ENCODE measurements around the gene UNK. TPM values are rescaled to one million over a fixed set of nuclear protein-coding genes. Genes with fewer than 3 reads are reported as not detected.
"Not testable (repeated sequence)": the region's sequence is repeated elsewhere in the genome, so short reads cannot be mapped to it uniquely, and the experiment has no call there.

UNK gene
- total and polyA plus RNA-seq, 7 experiments from 2014 or later, result 21.5 to 49.8 (median 39.7) TPM

DNA sequence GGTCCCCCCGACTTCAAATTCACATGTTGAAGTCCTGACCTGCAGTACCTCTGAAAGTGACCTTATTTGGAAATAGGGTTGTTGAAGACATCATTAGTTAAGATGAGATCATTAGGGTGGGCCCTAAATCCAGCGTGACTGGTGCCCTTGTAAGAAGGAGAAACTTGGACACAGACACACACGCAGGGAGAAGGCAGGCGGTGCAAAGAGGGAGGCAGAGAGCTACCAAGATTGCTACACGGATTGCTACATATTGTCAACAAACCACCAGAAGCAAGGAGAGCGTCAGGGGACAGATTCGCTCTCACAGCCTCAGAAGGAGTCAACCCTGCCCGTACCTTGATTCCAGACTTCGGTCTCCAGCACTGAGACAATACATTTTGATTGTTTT lies 77.3 kb downstream of the UNK start:
- H3K9me3 ChIP-seq (ENCODE audit: control insufficient read depth in 2 of 3, low read length in 3 of 3), result no peaks in the 10 kb centered on the region
- POLR2A ChIA-PET, result interaction anchor here (0.9 to 15.0 kb wide), 7 partner anchors 8 to 86 kb away, joined by 3 to 354 read pairs (median 8); partner anchors contain the start of genes TRIM47, TRIM65 and UNC13D
- CTCF ChIA-PET, result interaction anchor here (4.1 kb wide), 1 partner anchor 14 kb away, joined by 25 read pairs; no protein-coding TSS in a partner anchor
- ATAC-seq (no peak), DNase-seq (no peak)
- no peak overlapping the region for H3K4me3 ChIP-seq (ENCODE audit: low read length)
- Mint-ChIP-seq H3K9me3 (peaks cover 0 to 3% (median 0%) of the 10 kb centered on the region in 11 donors), H3K36me3 (no peaks in the 10 kb centered on the region), H3K4me1 (peaks cover 10 to 44% (median 34%) of the 10 kb centered on the region in 7 donors), H3K27me3 (no peaks in the 10 kb centered on the region), H3K4me3 (peak overlapping the region in 2 of 10 donors; percentile 51 to 59), H3K27ac (peak overlapping the region in 4 of 9 donors; percentile 28 to 71 (median 56))
- no peaks in the 10 kb centered on the region for H3K36me3 ChIP-seq (ENCODE audit: control insufficient read depth in 2 of 3, insufficient read depth in 3 of 3, low read length in 3 of 3)
- intact Hi-C loops (cut with micrococcal nuclease), result loop anchor here in 1 of 2 donors (2.0 kb wide), 1 partner anchor 17 kb away; the partner anchor contains the start of gene UNC13D
- H3K4me1 ChIP-seq (ENCODE audit: control insufficient read depth in 2 of 2, insufficient read depth in 2 of 2, low read length in 2 of 2), result peaks cover 16 to 18% of the 10 kb centered on the region in 2 donors
- H3K27ac ChIP-seq (ENCODE audit: low read depth, low read length), result no peak overlapping the region
- H3K27me3 ChIP-seq (ENCODE audit: control insufficient read depth in 2 of 2, insufficient read depth in 2 of 2, low read length in 2 of 2), result no peaks in the 10 kb centered on the region

DNA sequence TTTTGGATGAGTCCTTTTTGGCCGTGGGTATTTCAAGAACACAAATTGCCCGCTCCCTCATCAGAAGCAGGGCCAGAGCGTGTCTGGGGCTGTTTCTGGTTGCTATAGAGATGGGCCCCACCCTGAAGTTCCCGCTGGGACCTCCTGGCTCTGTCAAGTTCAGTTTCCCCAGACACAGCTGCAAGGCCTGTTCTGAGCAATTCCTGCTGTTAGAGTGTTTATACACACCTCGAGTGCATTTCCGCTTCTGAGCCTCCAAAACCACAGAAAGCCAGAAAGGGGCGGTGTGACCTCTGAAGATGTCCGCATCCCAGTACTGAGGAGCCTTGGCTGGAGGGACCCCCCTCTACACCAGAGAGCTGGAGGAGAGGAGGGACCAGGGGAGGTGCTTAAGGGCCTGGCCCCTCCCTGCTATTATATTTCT lies 79.9 kb downstream of the UNK start:
- peaks cover 0 to 3% (median 0%) of the 10 kb centered on the region in 11 donors for H3K9me3 Mint-ChIP-seq

DNA sequence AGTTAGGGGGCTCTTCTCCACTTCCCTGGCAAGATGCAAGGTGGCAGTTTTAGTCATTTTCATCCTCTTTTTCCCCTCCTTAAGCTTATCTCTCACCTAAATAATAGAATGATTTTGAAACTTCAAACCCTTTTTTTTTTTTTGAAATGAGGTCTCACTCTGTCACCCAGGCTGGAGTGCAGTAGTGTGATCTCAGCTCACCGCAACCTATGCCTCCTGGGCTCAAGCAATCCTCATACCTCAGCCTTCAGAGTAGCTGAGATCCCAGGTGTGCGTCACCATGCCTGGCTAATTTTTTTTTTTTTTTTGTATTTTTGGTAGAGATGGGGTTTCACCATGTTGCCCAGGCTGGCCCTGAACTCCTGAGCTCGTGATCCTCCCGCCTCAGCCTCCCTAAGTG lies 80.3 kb downstream of the UNK start:
- peak overlapping the region; percentile 49 for H3K27ac ChIP-seq (ENCODE audit: low read depth, low read length)
- DNase-seq (peak in 1 of 9 donors; percentile 23), ATAC-seq (peak; percentile 58)
- H3K4me1 ChIP-seq (ENCODE audit: control insufficient read depth in 2 of 2, insufficient read depth in 2 of 2, low read length in 2 of 2), result peaks cover 11 to 18% of the 10 kb centered on the region in 2 donors
- not testable (repeated sequence) for H3K36me3 ChIP-seq (ENCODE audit: control insufficient read depth in 2 of 3, insufficient read depth in 3 of 3, low read length in 3 of 3); H3K9me3 Mint-ChIP-seq; H3K9me3 ChIP-seq (ENCODE audit: control insufficient read depth in 2 of 3, low read length in 3 of 3); H3K27me3 ChIP-seq (ENCODE audit: control insufficient read depth in 2 of 2, insufficient read depth in 2 of 2, low read length in 2 of 2); H3K4me3 ChIP-seq (ENCODE audit: low read length); H3K36me3 Mint-ChIP-seq; H3K27me3 Mint-ChIP-seq
- POLR2A ChIA-PET, result interaction anchor here (0.6 to 20.0 kb wide), 8 partner anchors 7 to 463 kb away, joined by 3 to 354 read pairs (median 3); partner anchors contain the start of genes TRIM47, TRIM65 and WBP2
- CTCF ChIA-PET, result interaction anchor here (0.6 to 1.3 kb wide), 8 partner anchors 8 to 341 kb away, joined by 3 to 11 read pairs (median 4); partner anchors contain the start of gene WBP2
- Mint-ChIP-seq H3K4me1 (peaks cover 10 to 28% (median 22%) of the 10 kb centered on the region in 7 donors), H3K27ac (peak overlapping the region in 8 of 9 donors; percentile 48 to 93 (median 85)), H3K4me3 (peak overlapping the region in 6 of 10 donors; percentile 17 to 72 (median 46))
- intact Hi-C loops (cut with micrococcal nuclease), result loop anchor here in 1 of 2 donors (1.0 kb wide), 1 partner anchor 11 kb away; no protein-coding TSS in a partner anchor

More for the DNA sequence above, 79.9 kb downstream of the UNK start:
- no peaks in the 10 kb centered on the region for H3K36me3 Mint-ChIP-seq
- ChIA-PET POLR2A (interaction anchor here (0.6 to 20.0 kb wide), 8 partner anchors 6 to 463 kb away, joined by 3 to 354 read pairs (median 3); partner anchors contain the start of genes TRIM47, TRIM65 and WBP2), CTCF (interaction anchor here (0.6 to 1.3 kb wide), 8 partner anchors 8 to 341 kb away, joined by 3 to 11 read pairs (median 4); partner anchors contain the start of gene WBP2)
- Histone ChIP-seq H3K27me3 (ENCODE audit: control insufficient read depth in 2 of 2, insufficient read depth in 2 of 2, low read length in 2 of 2) (no peaks in the 10 kb centered on the region), H3K36me3 (ENCODE audit: control insufficient read depth in 2 of 3, insufficient read depth in 3 of 3, low read length in 3 of 3) (no peaks in the 10 kb centered on the region), H3K27ac (ENCODE audit: low read depth, low read length) (peak overlapping the region; percentile 49), H3K9me3 (ENCODE audit: control insufficient read depth in 2 of 3, low read length in 3 of 3) (no peaks in the 10 kb centered on the region), H3K4me3 (ENCODE audit: low read length) (no peak overlapping the region), H3K4me1 (ENCODE audit: control insufficient read depth in 2 of 2, insufficient read depth in 2 of 2, low read length in 2 of 2) (peaks cover 11 to 18% of the 10 kb centered on the region in 2 donors)
- intact Hi-C loops (cut with micrococcal nuclease), result loop anchor here in 1 of 2 donors (1.0 kb wide), 1 partner anchor 12 kb away; no protein-coding TSS in a partner anchor
- DNase-seq (peak in 4 of 9 donors; percentile 34 to 54 (median 38)), ATAC-seq (peak; percentile 70)
- H3K4me1 Mint-ChIP-seq, result peaks cover 10 to 29% (median 22%) of the 10 kb centered on the region in 7 donors
- H3K4me3 Mint-ChIP-seq, result peak overlapping the region in 6 of 10 donors; percentile 8 to 72 (median 50)
- no peaks in the 10 kb centered on the region for H3K27me3 Mint-ChIP-seq
- H3K27ac Mint-ChIP-seq, result peak overlapping the region; percentile 48 to 93 (median 84)

DNA sequence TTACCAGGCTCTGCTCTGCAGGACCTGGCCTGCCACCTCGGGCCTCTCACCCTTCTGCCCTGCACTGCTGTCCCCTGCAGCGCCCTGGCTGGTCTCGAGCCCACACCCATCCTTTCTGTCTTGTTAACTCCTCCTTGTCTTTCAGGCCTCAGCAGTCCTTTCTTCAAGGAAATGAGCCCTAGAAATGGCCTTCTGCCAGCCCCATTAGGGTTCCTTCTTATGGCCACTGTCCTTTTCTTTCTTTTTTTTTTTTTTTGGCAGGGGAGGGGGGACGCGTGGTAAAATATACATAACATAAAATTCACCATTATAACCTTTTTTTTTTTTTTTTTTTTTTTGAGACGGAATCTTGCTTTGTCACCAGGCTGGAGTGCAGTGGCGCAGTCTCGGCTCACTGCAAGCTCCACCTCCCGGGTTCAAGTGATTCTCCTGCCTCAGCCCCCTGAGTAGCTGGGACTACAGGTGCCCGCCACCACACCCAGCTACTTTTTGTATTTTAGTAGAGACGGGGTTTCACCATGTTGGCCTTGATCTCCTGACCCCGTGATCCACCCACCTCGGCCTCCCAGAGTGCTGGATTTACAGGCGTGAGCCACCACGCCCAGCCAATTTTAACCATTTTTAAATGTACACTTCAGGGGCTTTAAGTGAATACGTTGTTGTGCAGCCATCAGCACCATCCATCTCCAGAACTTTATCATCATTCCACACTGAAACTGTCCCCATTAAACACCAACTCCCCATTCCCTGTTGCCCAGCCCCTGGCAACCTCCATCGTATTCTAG lies 81.0 kb downstream of the UNK start:
- H3K27me3 ChIP-seq (ENCODE audit: control insufficient read depth in 2 of 2, insufficient read depth in 2 of 2, low read length in 2 of 2); H3K36me3 Mint-ChIP-seq; H3K27ac ChIP-seq (ENCODE audit: low read depth, low read length); intact Hi-C loops (cut with micrococcal nuclease); ATAC-seq; DNase-seq; H3K9me3 ChIP-seq (ENCODE audit: control insufficient read depth in 2 of 3, low read length in 3 of 3); H3K27me3 Mint-ChIP-seq; H3K36me3 ChIP-seq (ENCODE audit: control insufficient read depth in 2 of 3, insufficient read depth in 3 of 3, low read length in 3 of 3); H3K9me3 Mint-ChIP-seq; H3K4me3 ChIP-seq (ENCODE audit: low read length): not testable (repeated sequence)
- H3K4me1 ChIP-seq (ENCODE audit: control insufficient read depth in 2 of 2, insufficient read depth in 2 of 2, low read length in 2 of 2), result peaks cover 11 to 18% of the 10 kb centered on the region in 2 donors
- Mint-ChIP-seq H3K27ac (peak overlapping the region in 7 of 9 donors; percentile 8 to 93 (median 75)), H3K4me3 (peak overlapping the region in 4 of 10 donors; percentile 2 to 72 (median 29)), H3K4me1 (peaks cover 10 to 29% (median 22%) of the 10 kb centered on the region in 7 donors)
- CTCF ChIA-PET, result interaction anchor here (0.9 to 1.3 kb wide), 3 partner anchors 9 to 112 kb away, joined by 3 to 7 read pairs (median 4); partner anchors contain the start of gene WBP2
- POLR2A ChIA-PET, result interaction anchor here (0.7 to 20.0 kb wide), 3 partner anchors 8 to 24 kb away, joined by 3 to 354 read pairs (median 354); partner anchors contain the start of genes TRIM47 and WBP2

DNA sequence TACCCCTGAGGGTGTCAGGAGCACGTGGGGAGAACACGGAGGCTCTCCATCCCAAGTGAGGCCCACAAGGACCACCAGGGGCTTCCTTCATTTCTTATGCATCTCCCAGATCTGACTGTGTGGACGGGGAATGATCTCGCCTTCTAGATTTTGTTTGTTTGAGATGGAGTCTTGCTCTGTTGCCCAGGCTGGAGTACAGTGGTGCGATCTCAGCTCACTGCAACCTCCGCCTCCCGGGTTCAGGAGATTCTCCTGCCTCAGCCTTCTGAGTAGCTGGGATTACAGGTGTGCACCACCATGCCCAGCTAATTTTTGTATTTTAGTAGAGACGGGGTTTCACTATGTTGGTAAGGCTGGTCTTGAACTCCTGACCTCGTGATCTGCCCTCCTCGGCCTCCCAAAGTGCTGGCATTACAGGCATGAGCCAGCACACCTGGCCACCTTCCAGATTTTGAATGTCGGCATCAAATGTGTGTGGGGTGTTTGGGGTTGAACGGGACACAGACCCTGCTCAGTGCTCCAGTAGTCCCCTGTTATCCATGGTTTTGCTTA lies 84.2 kb downstream of the UNK start:
- H3K36me3 Mint-ChIP-seq, result not testable (repeated sequence)

More for the DNA sequence above, 84.2 kb downstream of the UNK start:
- H3K9me3 Mint-ChIP-seq; H3K4me3 ChIP-seq (ENCODE audit: low read length); H3K4me3 Mint-ChIP-seq; H3K27me3 ChIP-seq (ENCODE audit: control insufficient read depth in 2 of 2, insufficient read depth in 2 of 2, low read length in 2 of 2); H3K27ac ChIP-seq (ENCODE audit: low read depth, low read length); H3K36me3 ChIP-seq (ENCODE audit: control insufficient read depth in 2 of 3, insufficient read depth in 3 of 3, low read length in 3 of 3); DNase-seq; H3K27me3 Mint-ChIP-seq; intact Hi-C loops (cut with micrococcal nuclease); H3K9me3 ChIP-seq (ENCODE audit: control insufficient read depth in 2 of 3, low read length in 3 of 3); ATAC-seq: not testable (repeated sequence)
- Mint-ChIP-seq H3K27ac (peak overlapping the region in 1 of 9 donors; percentile 52), H3K4me1 (peaks cover 15 to 43% (median 32%) of the 10 kb centered on the region in 7 donors)
- peaks cover 20 to 25% of the 10 kb centered on the region in 2 donors for H3K4me1 ChIP-seq (ENCODE audit: control insufficient read depth in 2 of 2, insufficient read depth in 2 of 2, low read length in 2 of 2)
- CTCF ChIA-PET, result interaction anchor here (1.0 to 1.7 kb wide), 2 partner anchors 14 to 27 kb away, joined by 3 to 5 read pairs; partner anchors contain the start of gene WBP2
- POLR2A ChIA-PET, result interaction anchor here (20.0 kb wide), 1 partner anchor 11 kb away, joined by 354 read pairs; the partner anchor contains the start of gene WBP2
